CD4-positive, alpha-beta T cell treated with Interferon gamma for 1 hour (primary cell): ENCODE measurements around the gene EPHA10.
"Not testable (repeated sequence)": the region's sequence is repeated elsewhere in the genome, so short reads cannot be mapped to it uniquely, and the experiment has no call there.

ENCODE experiments used
- DNase-seq: peaks from one replicate; pipeline ENCODE4 v3.0.0-alpha.2; 2020

EPHA10 gene

GRCh38 chr1:37708471-37708870 lies 56.4 kb downstream of the EPHA10 start:
- DNase-seq = no peak

- DNase-seq = no peak
Observed at GRCh38 chr1:37705399-37705798, 59.5 kb downstream of the EPHA10 start.

GRCh38 chr1:37704966-37705365 lies 60.0 kb downstream of the EPHA10 start:
- DNase-seq = no peak

GRCh38 chr1:37703061-37703460 lies 61.9 kb downstream of the EPHA10 start:
- DNase-seq = no peak

- no peak for DNase-seq
Observed at GRCh38 chr1:37701051-37701450, 63.9 kb downstream of the EPHA10 start.

GRCh38 chr1:37699147-37699546 lies 65.8 kb downstream of the EPHA10 start:
- no peak for DNase-seq

- DNase-seq = no peak
Observed at GRCh38 chr1:37697737-37698136, 67.2 kb downstream of the EPHA10 start.

GRCh38 chr1:37697090-37697489 lies 67.8 kb downstream of the EPHA10 start:
- no peak for DNase-seq

- DNase-seq = no peak
Observed at GRCh38 chr1:37692834-37693175, 72.1 kb downstream of the EPHA10 start.

GRCh38 chr1:37692078-37692833 lies 72.7 kb downstream of the EPHA10 start, which contains the start of gene CDCA8:
CDCA8 (plus strand) TSS chr1:37692516; CDS start chr1:37692691, 175 bp downstream.
- peak; percentile 98 for DNase-seq

GRCh38 chr1:37691497-37692077 lies 73.3 kb downstream of the EPHA10 start:
- DNase-seq = no peak

- no peak for DNase-seq
Observed at GRCh38 chr1:37688926-37689325, 76.0 kb downstream of the EPHA10 start.

GRCh38 chr1:37687764-37688163 lies 77.2 kb downstream of the EPHA10 start:
- not testable (repeated sequence) for DNase-seq

- no peak for DNase-seq
Observed at GRCh38 chr1:37685722-37686121, 79.2 kb downstream of the EPHA10 start.

- DNase-seq = not testable (repeated sequence)
Observed at GRCh38 chr1:37684182-37684581, 80.7 kb downstream of the EPHA10 start.

GRCh38 chr1:37682334-37682987 lies 82.5 kb downstream of the EPHA10 start:
- peak; percentile 63 for DNase-seq

- no peak for DNase-seq
Observed at GRCh38 chr1:37680933-37681332, 84.0 kb downstream of the EPHA10 start.

- no peak for DNase-seq
Observed at GRCh38 chr1:37677808-37678207, 87.1 kb downstream of the EPHA10 start.

- no peak for DNase-seq
Observed at GRCh38 chr1:37677143-37677439, 87.8 kb downstream of the EPHA10 start.

GRCh38 chr1:37676281-37677142 lies 88.4 kb downstream of the EPHA10 start:
- DNase-seq = no peak

- peak; percentile 37 for DNase-seq
Observed at GRCh38 chr1:37673920-37674319, 91.0 kb downstream of the EPHA10 start.

GRCh38 chr1:37672136-37672870 lies 92.6 kb downstream of the EPHA10 start:
- DNase-seq = no peak

GRCh38 chr1:37671261-37671660 lies 93.7 kb downstream of the EPHA10 start:
- no peak for DNase-seq
